HK-2 (cell line): ENCODE data around the gene NIPAL3.
"Not testable (repeated sequence)": the region's sequence is repeated elsewhere in the genome, so short reads cannot be mapped to it uniquely, and the experiment has no call there.

Experiments
- DNase-seq: peaks from one replicate; pipeline ENCODE4 v3.0.0-alpha.2; 2018; ENCODE audit not compliant: unreplicated experiment

The NIPAL3 gene

DNA sequence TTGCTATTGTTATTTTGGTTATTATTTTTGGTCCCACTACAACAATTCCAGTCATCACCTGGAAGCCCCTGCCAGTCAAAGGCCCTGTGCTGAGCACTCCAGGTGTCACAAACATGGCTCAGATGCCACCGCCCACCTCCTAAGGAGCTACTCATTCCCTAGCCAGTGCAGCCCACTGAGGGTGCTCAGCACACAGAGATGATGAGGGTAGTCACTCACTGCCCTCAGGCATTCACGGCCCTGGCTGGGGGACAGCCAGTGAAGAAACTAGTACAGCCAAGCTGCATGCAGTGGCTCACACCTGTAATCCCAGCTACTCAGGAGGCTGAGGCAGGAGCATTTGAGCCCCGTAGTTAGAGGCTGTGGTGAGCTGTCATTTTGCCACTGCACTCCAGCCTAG lies 42.3 kb downstream of the NIPAL3 start:
- DNase-seq: no peak

DNA sequence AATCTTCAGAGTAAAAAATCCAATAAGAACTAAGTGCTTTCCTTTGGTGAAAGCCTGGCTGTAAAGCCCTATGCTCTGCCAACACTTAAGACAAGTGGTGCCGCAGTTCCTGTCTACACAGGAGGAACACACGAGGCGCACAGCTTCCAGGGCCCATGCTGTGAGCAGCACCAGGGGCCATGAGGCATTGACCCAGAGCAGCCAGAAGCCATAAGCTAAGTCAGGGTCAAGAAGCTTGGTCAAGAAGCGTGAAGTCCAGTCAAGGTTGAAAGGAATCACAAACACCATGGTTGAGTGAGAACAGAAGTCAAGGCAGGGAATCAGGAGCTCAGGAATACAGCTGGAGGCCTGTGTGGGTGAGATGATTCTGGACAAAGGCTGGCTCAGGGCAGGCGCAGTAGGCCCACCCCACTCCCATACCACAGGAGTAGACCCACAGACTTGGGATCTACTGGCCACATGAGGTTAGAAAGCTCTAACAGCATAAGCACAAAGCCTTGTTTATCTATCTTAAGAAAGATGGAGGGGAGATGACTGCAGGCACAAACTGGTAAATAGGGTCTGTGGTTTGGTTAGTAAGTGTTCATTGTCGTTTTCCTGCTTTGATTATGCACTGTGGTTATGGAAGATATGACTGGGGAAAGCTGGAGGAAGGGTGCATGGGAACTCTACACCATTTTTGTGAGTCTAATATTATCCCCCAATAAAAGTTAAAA lies 44.1 kb downstream of the NIPAL3 start:
- peak; percentile 66 for DNase-seq

DNA sequence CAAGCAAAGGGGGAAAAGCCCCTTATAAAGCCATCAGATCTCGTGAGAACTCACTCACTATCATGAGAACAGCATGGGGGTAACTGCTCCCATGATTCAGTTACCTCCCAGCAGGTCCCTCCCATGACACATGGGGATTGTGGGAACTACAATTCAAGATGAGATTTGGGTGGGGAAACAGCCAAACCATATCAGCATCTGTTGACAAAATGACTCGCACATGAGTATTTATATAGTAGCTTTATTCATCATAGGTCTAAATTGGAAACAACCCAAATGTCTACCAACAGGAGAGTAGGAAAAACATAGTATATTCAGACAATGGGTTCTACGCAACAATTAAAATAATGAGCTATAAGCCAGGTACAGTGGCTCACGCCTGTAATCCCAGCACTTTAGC lies 46.5 kb downstream of the NIPAL3 start:
- not testable (repeated sequence) for DNase-seq

DNA sequence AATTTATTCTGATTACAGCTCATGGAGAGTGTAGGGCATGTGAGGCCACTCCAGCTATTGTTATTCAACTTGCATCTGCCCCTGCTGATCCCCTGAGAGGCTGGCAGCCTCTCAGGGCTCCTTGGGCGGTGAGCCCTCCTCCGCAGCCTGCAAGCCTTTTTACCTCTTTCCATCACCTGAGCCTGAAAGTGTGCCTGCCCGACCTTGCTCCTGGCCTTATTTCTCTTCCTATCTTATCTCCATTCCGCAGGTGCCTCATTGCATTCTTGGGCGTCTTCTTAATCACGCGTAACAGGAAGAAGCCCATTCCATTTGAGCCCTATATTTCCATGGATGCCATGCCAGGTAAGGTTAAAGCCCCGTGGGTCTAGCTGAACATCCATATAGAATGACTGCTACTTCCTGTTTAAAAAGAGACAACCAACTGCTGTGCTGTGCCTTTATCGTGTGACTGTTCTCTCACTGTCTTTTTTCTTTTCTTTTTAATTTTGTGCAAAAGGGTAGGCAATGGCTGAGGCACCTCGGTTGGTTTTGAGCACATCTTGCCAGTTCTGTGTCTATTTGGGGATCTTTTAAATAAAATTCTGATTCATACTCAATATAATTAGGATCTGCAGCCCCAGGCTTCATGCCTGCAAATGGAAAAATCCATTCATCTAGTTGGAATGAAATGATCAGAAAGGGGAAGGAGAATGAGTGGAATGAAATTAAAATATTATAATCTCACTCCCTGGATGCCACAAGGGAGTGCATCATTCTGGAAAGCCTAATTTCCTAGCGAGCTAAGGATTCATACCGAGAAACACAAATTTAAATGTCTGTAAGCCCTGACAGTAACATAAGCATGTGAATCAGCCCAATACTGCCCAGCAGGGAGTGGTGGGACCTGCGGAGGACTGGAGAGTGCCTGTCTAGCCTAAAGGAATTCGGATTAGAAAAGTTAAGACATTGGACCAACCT lies 48.5 kb downstream of the NIPAL3 start:
- no peak for DNase-seq

DNA sequence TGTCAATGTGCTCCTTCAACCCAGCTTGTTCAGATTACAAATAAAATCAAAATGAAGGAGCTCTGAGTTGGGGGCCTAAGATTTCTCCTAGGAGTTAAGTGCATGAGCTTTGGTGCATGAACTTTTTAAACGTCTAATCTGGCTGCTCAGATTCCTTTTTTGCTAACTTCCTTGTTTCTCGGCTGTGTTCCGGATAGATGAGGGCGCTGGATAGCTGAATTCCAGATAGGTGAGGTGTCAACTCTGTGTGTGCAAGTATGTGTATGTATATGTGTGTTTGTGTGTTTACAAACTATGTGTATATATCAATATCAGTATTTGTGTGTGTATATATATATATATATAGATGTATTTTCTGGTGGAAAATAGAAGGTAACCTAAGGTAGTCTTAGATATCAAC lies 49.5 kb downstream of the NIPAL3 start:
- DNase-seq: no peak

DNA sequence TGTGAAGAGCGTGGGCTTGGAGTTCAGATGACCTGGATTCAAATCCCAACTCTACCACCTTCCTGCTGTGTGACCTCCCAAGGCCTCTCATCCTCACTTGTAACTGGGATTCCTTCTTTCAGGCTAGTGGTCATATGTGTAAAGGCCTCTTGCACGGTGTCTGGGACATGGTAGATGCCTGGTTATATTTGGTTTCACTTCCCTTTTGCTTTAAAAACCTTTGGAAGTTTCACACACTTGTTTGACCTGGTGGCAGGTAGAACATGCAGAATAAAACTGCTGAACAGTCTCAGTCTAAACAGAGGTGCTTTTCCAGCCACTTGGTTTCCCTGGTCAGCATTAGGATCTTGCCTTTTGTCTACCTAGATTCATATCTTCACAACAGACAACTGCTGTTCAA lies 50.0 kb downstream of the NIPAL3 start:
- DNase-seq: no peak

DNA sequence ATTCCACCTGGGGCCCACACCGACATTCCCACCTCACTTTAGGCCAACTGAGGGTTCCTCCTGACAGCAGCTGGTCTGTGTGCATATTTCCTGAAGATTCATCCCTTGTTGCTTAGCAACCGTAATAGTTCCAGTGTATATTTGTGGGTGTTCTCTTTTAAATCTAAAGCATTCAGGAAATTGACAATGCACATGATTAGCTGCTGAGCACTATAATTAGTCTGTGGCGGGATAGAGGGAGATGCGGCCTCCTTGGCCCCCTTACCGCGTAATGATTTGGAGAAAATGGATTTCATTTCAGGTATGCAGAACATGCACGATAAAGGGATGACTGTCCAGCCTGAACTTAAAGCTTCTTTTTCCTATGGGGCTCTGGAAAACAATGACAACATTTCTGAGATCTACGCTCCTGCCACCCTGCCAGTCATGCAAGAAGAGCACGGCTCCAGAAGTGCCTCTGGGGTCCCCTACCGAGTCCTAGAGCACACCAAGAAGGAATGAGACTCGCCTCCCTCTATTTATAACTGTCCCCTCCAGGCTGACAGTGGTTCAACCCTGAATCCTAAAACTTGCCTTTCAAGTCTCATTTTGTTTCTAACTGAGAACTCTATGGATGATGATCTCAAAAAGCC lies 53.2 kb downstream of the NIPAL3 start:
- DNase-seq: no peak

DNA sequence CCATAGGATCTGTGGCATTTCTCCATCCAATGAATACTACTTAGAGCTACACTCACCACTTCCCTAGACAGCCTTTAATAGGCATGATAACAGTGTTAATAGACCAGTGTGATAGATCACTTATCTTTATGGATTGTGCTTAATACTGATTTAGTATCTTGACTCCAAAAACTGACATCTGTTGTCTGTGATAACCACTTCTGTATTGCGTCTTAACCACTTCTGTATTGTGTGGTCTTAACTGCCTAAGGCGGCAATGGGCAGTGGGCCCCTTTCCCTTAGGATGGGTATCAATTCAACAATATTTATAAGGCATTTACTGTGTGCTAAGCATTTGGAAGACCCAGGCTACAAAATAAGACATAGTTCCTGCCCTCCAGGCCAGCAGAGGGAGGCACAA lies 55.0 kb downstream of the NIPAL3 start:
- DNase-seq: no peak

DNA sequence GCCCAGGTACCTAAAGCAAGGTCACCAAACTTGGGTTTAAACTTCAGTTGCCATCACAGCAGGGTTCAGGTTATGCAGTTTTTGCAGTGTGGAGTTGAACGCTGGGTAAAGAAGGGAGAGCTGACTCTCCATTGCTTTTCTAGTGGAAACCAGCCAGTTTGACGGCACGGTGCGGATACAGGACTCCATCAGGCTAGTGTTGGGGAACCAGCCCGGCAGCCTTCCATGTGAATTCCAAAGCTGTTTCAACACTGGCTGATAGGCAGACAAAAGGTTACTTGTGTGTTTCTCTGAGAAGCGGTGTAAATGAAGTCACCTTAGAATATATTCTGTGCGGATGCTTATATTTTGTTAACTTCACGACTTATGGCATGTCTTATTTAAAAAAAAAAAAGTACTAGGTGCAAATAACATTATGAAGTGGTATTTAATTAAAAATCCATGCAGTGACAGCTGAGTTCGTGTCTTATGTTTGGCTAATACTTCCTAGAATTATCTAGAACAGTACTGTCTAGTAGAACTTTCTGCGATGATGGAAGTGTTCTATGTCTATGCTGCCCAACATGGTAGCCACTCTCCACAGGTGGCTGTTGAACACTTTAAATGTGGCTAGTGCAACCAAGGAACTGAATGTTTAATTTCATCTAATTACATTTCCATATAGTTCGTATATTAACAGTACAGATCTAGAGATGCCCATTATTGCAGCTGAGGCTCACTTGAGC lies 57.1 kb downstream of the NIPAL3 start:
- DNase-seq: no peak

DNA sequence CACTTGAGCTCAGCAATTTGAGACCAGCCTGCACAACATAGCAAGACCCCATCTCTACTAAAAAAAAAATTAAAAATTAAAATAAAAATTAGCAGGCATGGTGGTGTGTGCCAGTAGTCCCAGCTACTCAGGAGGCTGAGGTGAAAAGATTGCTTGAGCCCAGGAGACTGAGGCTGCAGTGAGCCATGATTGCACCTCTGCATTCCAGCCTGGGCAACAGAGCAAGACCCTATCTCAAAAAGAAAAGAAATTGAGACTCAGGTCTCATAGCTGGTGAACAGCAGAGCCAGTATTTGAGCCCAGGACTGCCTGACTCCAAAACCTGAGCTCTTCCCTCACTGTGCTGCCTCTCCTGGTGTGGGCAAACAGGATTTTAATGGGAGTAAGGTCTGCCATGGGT lies 58.6 kb downstream of the NIPAL3 start:
- DNase-seq: no peak

DNA sequence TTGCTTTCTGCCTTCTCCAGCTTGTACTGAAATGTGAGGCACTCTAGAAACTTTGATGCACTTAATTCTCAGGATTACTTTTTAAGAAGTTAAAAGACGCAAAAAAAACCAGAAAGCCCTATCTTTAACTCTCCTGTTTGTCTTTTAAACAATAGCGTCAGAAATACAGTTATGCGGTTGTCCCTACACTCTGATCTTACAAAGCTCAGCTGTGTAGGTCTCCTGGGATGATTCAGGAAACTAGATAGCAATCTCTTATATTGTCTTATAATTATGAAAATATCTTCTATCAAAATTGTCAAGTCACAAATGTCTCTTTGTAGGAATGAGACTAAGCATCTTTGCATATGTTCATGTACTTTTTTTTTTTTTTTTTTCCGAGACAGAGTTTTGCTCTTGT lies 60.1 kb downstream of the NIPAL3 start:
- no peak for DNase-seq

DNA sequence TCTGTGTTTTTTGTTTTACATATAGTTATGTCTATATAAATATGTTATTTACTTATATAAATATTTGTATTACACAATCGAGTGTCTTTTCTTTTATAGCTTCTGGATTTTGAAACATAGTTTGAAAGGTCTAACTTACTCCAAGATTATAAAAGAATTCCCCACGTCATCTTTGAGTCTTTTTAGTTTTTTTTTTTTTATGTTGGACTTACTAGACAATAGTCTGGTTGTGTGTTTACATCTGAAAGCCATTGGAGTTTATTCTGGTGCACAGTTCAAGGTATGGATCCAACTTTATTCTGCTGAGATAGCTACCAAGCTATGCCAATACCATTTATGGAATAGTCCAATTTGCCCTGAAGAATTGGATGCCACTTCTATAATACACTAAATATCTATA lies 61.0 kb downstream of the NIPAL3 start:
- DNase-seq: no peak

DNA sequence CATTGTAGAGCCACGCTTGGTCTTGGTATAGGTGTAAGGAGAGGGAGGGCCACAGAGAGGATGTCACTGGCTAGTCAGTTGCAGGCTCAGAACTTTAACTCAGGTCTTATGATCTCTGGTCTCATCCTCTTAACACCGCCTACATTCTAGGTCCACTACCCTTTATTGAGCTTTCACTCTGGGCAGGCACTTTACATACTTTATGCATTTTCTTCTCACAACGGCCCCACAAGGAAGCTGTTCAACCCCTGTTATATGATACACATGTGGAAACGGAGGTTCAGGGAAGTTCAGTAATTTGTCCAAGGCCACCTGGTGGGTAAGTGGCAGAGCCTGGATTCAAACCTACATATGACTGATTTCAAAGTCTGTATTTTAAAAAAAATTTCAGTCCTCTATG lies 61.7 kb downstream of the NIPAL3 start:
- DNase-seq: no peak

DNA sequence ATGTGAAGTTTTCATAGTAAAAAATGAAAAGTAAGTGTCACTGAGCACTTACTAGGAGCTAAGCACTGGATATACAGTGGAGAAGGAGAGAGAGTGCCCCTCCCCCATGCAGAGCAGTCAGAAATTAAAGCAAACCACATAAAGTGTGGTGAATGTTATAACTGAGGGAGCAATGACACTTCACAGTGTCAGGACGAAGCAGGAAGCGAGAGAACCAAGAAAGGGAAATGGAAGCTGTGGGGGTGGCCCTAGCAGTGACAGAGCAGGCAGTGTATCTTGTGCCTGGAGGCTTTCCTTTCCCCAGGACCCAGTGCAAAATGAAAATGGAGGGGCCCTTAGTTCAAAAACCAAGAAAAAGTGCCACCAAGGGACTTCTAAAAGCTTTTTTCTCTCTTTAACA lies 65.5 kb downstream of the NIPAL3 start:
- no peak for DNase-seq

DNA sequence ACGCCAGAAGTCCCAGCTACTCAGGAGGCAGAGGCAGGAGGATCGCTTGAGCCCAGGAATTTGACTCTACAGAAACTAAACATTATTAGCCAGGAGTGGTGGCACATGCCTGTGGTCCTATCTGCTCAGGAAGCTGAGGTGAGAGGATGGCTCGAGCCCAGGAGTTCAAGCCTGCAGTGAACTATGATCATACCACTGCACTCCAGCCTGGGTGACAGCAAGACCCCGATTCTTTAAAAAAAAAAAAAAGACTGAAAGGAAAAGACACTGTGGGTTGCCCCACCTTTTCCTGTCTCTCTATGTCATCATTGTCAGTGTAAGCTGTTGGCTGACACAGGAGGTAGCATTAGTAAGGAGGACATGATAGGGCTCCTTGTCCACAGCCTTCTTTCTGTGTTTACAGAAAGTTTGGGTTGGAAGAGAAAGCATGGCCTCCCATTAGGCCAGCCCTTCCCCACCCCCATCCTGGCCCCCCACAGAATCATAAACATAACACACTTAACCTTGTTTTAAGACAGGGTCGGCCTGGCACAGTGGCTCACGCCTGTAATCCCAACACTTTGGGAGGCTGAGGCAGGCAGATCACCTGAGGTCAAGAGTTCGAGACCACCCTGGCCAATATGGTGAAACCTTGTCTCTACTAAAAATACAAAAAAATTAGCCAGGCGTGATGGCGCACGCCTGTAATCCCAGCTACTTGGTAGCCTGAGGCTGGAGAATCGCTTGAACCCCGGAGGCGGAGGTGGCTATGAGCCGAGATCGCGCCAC lies 66.4 kb downstream of the NIPAL3 start:
- no peak for DNase-seq

DNA sequence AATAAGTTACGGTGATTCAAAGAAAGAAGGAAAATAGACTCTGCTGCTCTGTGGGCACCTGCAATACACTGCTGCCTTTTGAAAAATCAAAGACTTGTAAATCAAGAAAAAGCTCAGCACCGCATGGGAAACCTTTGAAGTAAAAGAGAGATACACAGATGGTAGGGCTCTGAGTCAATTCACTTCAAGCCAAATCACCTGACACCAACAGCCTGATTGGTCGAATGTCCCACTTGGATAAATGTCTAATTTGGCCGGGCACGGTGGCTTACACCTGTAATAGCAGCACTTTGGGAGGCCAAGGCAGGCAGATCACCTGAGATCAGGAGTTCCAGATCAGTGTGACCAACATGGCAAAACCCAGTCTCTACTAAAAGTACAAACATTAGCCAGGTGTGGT lies 67.8 kb downstream of the NIPAL3 start:
- no peak for DNase-seq

DNA sequence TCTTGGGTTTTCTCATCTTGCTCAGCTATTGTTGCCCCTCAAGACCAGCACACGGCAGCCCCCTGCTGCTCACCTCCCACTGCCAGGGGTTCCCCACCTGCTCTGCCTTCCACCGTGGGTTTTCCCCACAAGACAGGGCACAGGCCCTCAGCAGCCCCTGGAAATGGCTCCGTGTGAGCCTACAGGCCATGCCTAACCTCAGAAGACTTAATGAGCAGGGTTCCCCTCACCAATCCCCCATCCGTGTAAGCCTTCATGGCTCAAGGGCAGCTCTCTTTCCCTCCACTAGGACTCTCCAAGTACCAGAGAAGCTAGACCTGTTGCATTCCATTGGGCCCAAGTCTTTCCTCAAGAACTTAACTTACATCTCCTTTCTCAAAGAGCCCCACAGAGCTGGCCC lies 68.6 kb downstream of the NIPAL3 start:
- no peak for DNase-seq

DNA sequence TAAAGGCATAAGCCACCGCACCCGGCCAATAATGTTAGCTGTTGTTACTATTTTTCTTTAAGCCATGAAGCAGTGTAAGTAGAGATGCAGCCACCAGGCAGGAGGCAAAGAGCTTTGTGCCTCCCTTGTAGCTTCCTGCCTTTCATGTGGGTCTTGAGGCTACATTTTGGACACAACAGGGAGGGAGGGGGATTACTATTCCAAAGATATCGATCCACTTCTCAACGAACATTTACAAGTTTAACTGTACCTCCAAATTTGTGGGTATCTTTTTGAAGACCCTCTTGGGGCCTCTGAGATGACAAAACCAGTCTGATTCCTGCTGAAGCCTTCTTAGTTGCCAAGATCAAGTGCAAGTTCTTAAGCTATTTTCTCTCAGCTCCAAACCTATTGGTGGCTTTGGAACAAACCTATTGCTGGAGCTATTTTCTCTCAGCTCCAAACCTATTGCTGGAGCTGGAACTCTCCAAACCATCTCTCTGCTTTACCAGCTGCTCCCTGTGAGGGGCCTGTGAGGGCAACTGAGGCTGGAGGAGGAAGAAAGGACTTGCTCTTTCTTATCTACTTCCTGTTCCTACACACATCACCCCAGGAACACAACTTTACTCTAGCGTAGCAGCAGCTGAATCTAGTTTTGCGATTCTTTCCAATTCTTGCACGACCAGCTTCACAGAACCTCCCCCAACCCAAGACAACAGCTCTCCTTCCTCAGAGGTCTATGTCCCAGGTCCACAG lies 70.9 kb downstream of the NIPAL3 start:
- no peak for DNase-seq

DNA sequence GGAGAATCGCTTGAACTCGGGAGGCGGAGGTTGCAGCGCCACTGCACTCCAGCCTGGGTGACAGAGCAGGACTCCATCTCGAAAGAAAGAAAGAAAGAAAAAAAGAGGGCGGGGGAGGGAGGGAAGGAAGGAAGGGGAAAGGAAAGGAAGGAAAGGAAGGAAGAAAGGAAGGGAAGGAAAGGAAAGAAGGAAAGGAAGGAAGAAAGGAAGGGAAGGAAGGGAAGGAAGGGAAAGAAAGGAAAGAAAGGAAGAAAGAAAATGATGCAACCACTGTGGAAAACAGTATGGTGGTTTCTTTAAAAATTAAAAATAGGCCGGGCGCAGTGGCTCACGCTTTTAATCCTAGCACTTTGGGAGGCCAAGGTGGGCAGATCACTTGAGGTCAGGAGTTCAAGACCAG lies 71.9 kb downstream of the NIPAL3 start:
- DNase-seq: no peak

DNA sequence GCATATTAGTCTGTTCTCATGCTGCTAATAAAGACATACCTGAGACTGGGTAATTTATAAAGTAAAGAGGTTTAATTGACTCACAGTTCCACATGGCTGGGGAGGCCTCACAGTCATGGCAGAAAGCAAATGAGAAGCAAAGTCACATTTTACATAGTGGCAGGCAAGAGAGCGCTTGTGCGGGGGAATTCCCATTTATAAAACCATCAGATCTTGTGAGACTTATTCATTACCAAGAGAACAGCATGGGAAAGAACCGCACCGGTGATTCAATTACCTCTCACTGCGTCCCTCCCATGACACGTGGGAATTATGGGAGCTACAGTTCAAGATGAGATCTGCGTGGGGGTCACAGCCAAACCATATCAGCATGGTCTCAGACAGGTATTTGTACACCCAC lies 72.6 kb downstream of the NIPAL3 start:
- DNase-seq: peak; percentile 24

DNA sequence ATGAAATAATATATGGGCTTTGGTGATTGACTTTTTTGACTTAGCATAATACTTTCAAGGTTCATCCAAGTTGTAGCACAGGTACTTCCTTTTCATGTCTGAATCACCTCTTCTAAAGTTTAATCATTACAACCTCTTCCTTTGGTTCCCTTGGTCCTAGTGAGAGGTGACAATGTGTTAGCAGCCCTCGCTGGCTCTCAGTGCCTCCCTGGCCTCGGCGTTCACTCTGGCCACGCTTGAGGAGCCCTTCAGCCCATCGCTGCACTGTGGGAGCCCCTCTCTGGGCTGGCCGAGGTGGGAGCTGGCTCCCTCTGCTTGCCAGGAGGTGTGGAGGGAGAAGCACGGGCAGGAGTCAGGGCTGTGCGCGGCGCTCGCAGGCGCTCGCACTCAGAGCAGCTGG lies 74.1 kb downstream of the NIPAL3 start:
- DNase-seq: no peak
